Stimulated activated CD8-positive, alpha-beta memory T cell treated with anti-CD3 and anti-CD28 coated beads, Interleukin-2, amount 100 ng/mL, for 1 hour (primary cell): ENCODE measurements around the gene MEA1.

Experiments used
- DNase-seq, 2 donors: peaks; one replicate each; pipeline ENCODE4 v3.0.0-alpha.2; 2020; ENCODE audit warnings: low read depth in 2 of 2

The MEA1 gene

GRCh38 chr6:43038727-43039126, 25.0 kb upstream of the MEA1 start:
- no peak for DNase-seq

GRCh38 chr6:43037706-43038105, 24.0 kb upstream of the MEA1 start:
- no peak for DNase-seq

- DNase-seq: no peak
Measured at GRCh38 chr6:43037197-43037596, 23.5 kb upstream of the MEA1 start.

GRCh38 chr6:43036712-43037111, 23.0 kb upstream of the MEA1 start:
- no peak for DNase-seq

- DNase-seq: no peak
Measured at GRCh38 chr6:43035495-43036194, 21.9 kb upstream of the MEA1 start.

- no peak for DNase-seq
Measured at GRCh38 chr6:43034190-43034525, 20.4 kb upstream of the MEA1 start.

- DNase-seq: no peak
Measured at GRCh38 chr6:43033496-43034189, 19.9 kb upstream of the MEA1 start.

GRCh38 chr6:43032326-43032725, 18.6 kb upstream of the MEA1 start:
- no peak for DNase-seq

GRCh38 chr6:43029120-43029519, 15.4 kb upstream of the MEA1 start:
- no peak for DNase-seq

GRCh38 chr6:43026365-43026764, 12.6 kb upstream of the MEA1 start:
- DNase-seq: no peak

- no peak for DNase-seq
Measured at GRCh38 chr6:43024436-43024835, 10.7 kb upstream of the MEA1 start.

- DNase-seq: peak; percentile 37 to 41
Measured at GRCh38 chr6:43021270-43022047, 7.7 kb upstream of the MEA1 start, which contains the start of gene RRP36. TSS of gene RRP36 (plus strand) at chr6:43021623. CDS start at chr6:43021655, 32 bp downstream.

GRCh38 chr6:43020847-43021246, 7.1 kb upstream of the MEA1 start:
- DNase-seq: no peak

- DNase-seq: no peak
Measured at GRCh38 chr6:43020052-43020705, 6.4 kb upstream of the MEA1 start.

GRCh38 chr6:43019152-43019551, 5.4 kb upstream of the MEA1 start:
- DNase-seq: no peak

- no peak for DNase-seq
Measured at GRCh38 chr6:43016943-43017334, 3.2 kb upstream of the MEA1 start.

GRCh38 chr6:43016176-43016942, 2.6 kb upstream of the MEA1 start:
- DNase-seq: no peak

- DNase-seq: no peak
Measured at GRCh38 chr6:43014434-43014909, 726 bp upstream of the MEA1 start.

- DNase-seq: no peak
Measured at GRCh38 chr6:43013097-43013842, 476 bp downstream of the MEA1 start.

- DNase-seq: no peak
Measured at GRCh38 chr6:43012364-43012763, 1.4 kb downstream of the MEA1 start.

- DNase-seq: no peak
Measured at GRCh38 chr6:43011207-43011606, 2.5 kb downstream of the MEA1 start.
